HPDE6-E6E7 (cell line): ENCODE measurements around the gene YJEFN3.

ENCODE experiments used
- DNase-seq: peaks from one replicate; pipeline ENCODE4 v3.0.0; 2011; ENCODE audit warnings: missing footprints; ENCODE audit errors: extremely low spot score

YJEFN3 gene

GRCh38 chr19:19523177-19523576, 5.5 kb upstream of the YJEFN3 start:
- DNase-seq: no peak

DNA sequence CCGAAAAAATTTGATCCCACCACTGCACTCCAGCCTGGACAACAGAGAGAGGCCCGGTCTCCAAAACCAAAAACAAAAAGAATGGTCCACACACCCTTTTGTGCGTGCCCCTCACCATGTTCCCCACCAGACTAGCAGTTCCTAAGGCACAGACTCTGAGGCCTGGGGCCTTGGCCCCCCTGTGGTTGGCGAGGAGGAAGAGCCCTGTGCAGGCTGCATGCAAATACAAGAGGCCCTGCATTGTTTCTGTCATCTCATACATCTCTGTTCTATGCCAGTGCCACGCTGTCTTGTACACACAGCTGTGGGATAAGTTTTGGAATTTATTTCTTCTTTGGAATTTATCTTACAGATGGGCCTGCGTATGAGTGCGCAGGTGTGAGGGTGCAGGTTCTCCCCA, 4.7 kb upstream of the YJEFN3 start:
- no peak for DNase-seq

GRCh38 chr19:19525611-19526380, 2.9 kb upstream of the YJEFN3 start:
- DNase-seq: no peak

- DNase-seq: no peak
Observed at GRCh38 chr19:19526581-19527370, 1.9 kb upstream of the YJEFN3 start.

DNA sequence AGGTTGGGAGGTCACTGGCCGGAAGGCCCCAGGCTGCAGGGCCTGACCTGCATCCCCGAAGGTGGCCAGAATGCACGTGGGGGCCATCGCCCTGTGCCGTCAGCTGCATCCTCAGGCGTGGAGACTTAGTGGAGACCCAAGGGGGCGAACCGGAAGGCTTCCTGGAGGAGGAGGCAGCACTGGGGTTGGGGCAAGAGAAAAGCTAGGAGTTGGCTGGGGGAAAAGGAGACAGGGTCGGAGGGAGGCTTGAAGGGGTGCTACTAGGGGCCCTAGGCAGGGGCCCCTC, 1.4 kb upstream of the YJEFN3 start:
- no peak for DNase-seq

DNA sequence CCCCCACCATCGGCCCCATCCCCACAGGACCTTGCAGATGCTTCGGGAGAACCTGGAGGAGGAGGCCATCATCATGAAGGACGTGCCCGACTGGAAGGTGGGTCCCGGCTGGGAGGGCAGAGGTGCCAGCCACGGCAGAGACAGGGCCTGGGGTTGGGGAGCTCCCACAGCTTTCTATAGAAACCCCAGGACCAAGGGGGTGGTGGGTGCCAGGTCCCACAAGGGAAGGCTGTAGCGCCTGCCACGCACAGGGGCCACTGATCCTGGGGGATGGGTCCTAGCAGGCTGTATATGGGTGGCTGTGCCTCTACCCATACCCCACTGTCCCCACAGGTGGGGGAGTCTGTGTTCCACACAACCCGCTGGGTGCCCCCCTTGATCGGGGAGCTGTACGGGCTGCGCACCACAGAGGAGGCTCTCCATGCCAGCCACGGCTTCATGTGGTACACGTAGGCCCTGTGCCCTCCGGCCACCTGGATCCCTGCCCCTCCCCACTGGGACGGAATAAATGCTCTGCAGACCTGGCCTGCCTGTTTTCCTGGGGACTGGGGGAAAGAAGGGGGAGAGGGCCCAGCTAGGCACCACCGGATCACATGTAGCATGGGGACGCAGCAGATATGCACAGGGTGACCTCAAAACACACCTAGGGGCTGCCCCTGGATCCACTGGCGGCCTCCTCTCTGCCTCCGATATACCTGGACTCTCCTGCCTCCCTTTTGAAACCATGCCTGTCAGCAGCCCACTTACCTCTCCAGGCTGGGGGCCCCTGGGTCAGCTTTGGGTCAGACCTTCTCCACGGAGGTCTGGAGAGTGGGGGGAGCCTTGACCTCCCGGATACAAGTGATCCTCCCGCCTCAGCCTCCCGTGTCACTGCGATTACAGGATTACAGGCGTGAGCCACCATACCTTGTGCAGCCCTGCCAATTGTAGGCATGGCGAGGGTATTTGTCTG, 761 bp upstream of the YJEFN3 start:
- no peak for DNase-seq

DNA sequence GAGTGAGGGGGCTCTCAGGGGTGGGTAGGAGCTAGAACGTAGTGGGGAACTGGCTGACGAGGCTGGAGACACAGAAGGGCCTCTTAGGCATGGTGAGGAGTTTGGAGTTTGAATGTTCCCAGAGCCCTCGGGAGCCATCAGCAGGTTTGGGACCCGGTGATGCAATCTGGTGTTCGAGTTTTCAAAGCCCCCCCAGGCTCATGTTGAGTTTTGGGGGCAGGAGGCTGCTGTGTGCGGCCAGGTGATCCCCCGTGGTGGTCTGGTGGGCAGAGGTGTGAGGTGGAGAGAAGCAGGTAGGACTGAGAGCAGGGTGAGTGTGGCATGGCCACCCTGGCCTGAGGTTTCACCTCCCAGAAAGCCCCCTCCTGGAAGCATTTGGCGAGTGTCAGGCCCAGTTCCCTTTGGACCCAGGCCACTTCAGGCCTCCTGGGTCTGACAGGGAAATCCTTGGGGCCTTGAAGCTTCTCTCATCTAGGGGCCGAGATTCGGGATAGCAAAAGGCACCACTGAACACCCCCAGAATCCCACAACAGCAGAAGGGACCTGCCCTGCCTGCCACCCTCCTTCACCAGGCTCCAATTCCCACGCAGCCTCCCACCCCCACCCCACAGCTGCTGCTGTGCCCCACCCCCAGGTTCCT, 1.2 kb downstream of the YJEFN3 start:
- no peak for DNase-seq

DNA sequence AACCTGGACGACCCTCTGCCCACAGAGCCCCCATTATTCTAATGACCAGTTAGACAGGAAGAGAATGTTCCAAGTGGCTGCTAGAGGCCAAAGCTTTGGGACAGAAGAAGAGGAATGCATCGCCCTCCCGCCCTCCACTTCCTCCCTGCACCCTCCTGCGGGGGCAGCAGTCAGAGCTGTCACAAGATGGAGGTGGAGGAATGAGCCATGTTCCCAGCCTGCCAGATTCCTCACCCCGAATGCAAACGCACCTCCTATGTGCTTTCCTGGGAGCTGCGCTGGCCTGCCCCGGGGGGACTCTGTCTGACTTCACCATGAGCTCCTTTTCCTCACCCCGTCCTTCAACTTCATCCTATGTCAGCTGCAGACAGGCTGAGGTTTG, 1.7 kb downstream of the YJEFN3 start:
- no peak for DNase-seq

GRCh38 chr19:19530889-19531288, 2.2 kb downstream of the YJEFN3 start:
- DNase-seq: no peak

GRCh38 chr19:19531951-19532805, 3.5 kb downstream of the YJEFN3 start:
- DNase-seq: peak; percentile 65

GRCh38 chr19:19532806-19533701, 4.3 kb downstream of the YJEFN3 start:
- no peak for DNase-seq

- DNase-seq: no peak
Observed at GRCh38 chr19:19533841-19534240, 5.1 kb downstream of the YJEFN3 start.

- no peak for DNase-seq
Observed at GRCh38 chr19:19534556-19535265, 6.0 kb downstream of the YJEFN3 start.

GRCh38 chr19:19535311-19536191, 6.8 kb downstream of the YJEFN3 start:
- no peak for DNase-seq

GRCh38 chr19:19537075-19538048, 8.7 kb downstream of the YJEFN3 start:
- no peak for DNase-seq

GRCh38 chr19:19538061-19538784, 9.5 kb downstream of the YJEFN3 start, which contains the start of gene CILP2:
TSS of gene CILP2 (plus strand) at chr19:19538265. CDS start at chr19:19538350, 85 bp downstream.
- DNase-seq: peak; percentile 49
